H1 (cell line): ENCODE results near the gene UNC13D. TPM values are rescaled to one million over a fixed set of nuclear protein-coding genes. Genes with fewer than 3 reads are reported as not detected.

ENCODE experiments used
- CTCF ChIA-PET: fragments of 300-600 bp; sonication (Branson Sonifier 250); formaldehyde crosslinking; loops from one replicate; lab custom pipeline; 2021; ENCODE audit not compliant: partially characterized antibody; lab: Charles Lee
- POLR2A ChIA-PET: fragments of 300-600 bp; sonication (Branson Sonifier 250); formaldehyde crosslinking; loops from one replicate; lab custom pipeline; 2021; ENCODE audit warnings: inconsistent platforms; ENCODE audit not compliant: partially characterized antibody; lab: Charles Lee
- DNase-seq, 2 experiments: peaks; one replicate each; pipeline versions ENCODE4 v3.0.0 to v3.0.0-alpha.2; 2010 to 2022; ENCODE audit warnings: low spot score in 2 of 2, low read depth in 1 of 2, mixed read lengths in 1 of 2
- FAIRE-seq: peaks from 2 replicates; lab custom pipeline; 2011; peaks lifted over from hg19 to GRCh38; lab: Jason Lieb, UNC
- H2AFZ ChIP-seq: 2 replicates; pipeline ENCODE4 v1.8.1; 2012; ENCODE audit warnings: low read length, inconsistent platforms
- H2AK5ac ChIP-seq: 2 replicates; pipeline ENCODE4 v1.6.1; 2013; ENCODE audit warnings: low read depth, low read length
- H2BK120ac ChIP-seq: replicated peaks from 2 replicates; pipeline ENCODE3; 2013; ENCODE audit warnings: low read depth, low read length, inconsistent platforms
- H2BK12ac ChIP-seq: 2 replicates; pipeline ENCODE4 v1.6.1; 2013; ENCODE audit warnings: low read depth, low read length
- H2BK15ac ChIP-seq: 2 replicates; pipeline ENCODE4 v1.6.1; 2013; ENCODE audit warnings: low read length
- H2BK20ac ChIP-seq: 2 replicates; pipeline ENCODE4 v1.6.1; 2013; ENCODE audit warnings: low read length
- H2BK5ac ChIP-seq: 2 replicates; pipeline ENCODE4 v1.6.1; 2013; ENCODE audit warnings: low read depth, low read length
- H3K14ac ChIP-seq: 2 replicates; pipeline ENCODE4 v1.6.1; 2013; ENCODE audit warnings: inconsistent platforms; ENCODE audit not compliant: insufficient read length
- H3K18ac ChIP-seq: 2 replicates; pipeline ENCODE4 v1.6.1; 2013; ENCODE audit warnings: low read length; ENCODE audit errors: extremely low read depth
- H3K23ac ChIP-seq: 2 replicates; pipeline ENCODE4 v1.6.1; 2013; ENCODE audit warnings: inconsistent platforms; ENCODE audit not compliant: insufficient read length
- H3K23me2 ChIP-seq: 2 replicates; pipeline ENCODE4 v1.6.1; 2013; ENCODE audit warnings: low read depth, low read length
- H3K27ac ChIP-seq: 2 replicates; pipeline ENCODE4 v1.6.1; 2011; ENCODE audit warnings: low read depth, low read length, inconsistent platforms
- H3K27me3 ChIP-seq, 4 experiments: replicated peaks in 1 of 4; 1 replicate in 1 of 4; 2 replicates in 3 of 4; pipeline versions ENCODE4 v1.6.1 to v1.8.1; 2011 to 2013; ENCODE audit warnings: low read length in 3 of 4, mild to moderate bottlenecking in 3 of 4, inconsistent platforms in 2 of 4, mixed read lengths in 2 of 4, moderate library complexity in 1 of 4; ENCODE audit not compliant: control insufficient read depth in 3 of 4, insufficient read depth in 3 of 4; ENCODE audit errors: extremely low read depth in 1 of 4
- H3K36me3 ChIP-seq, 4 experiments: 2 replicates each; pipeline versions ENCODE4 v1.6.1 to v1.8.1; 2011 to 2013; ENCODE audit warnings: mild to moderate bottlenecking in 4 of 4, low read length in 3 of 4, moderate library complexity in 2 of 4, control low read depth in 1 of 4, inconsistent platforms in 1 of 4; ENCODE audit not compliant: insufficient read depth in 4 of 4, control insufficient read depth in 2 of 4
- H3K4ac ChIP-seq: replicated peaks from 2 replicates; pipeline ENCODE3; 2013; ENCODE audit warnings: low read length, low read depth, mixed read lengths, inconsistent platforms; ENCODE audit not compliant: insufficient read length
- H3K4me1 ChIP-seq, 4 experiments: replicated peaks in 1 of 4; 1 replicate in 1 of 4; 2 replicates in 3 of 4; pipeline versions ENCODE4 v1.6.1 to v1.8.1; 2011 to 2013; ENCODE audit warnings: low read length in 3 of 4, inconsistent platforms in 2 of 4, mixed read lengths in 1 of 4; ENCODE audit not compliant: insufficient read depth in 4 of 4, control insufficient read depth in 3 of 4
- H3K4me2 ChIP-seq, 2 experiments: 2 replicates each; pipeline versions ENCODE4 v1.6.1 to v1.8.1; 2011 to 2013; ENCODE audit warnings: low read depth in 2 of 2, low read length in 2 of 2, control low read depth in 1 of 2, inconsistent platforms in 1 of 2, mild to moderate bottlenecking in 1 of 2; ENCODE audit not compliant: insufficient read depth in 1 of 2
- H3K4me3 ChIP-seq, 4 experiments: fragments of 200-600, 300-600 bp in 1 of 4; sonication (generic), shearing (Covaris generic), sonication (Bioruptor Twin) in 1 of 4; 2 replicates each; pipeline versions ENCODE4 v1.5.1 to v1.8.1; 2011 to 2016; ENCODE audit warnings: low read length in 4 of 4, low read depth in 3 of 4, control low read depth in 2 of 4, inconsistent platforms in 2 of 4, mild to moderate bottlenecking in 2 of 4, mixed read lengths in 1 of 4, moderate library complexity in 1 of 4; ENCODE audit not compliant: insufficient read depth in 2 of 4; ENCODE audit errors: extremely low read depth in 1 of 4
- H3K56ac ChIP-seq: replicated peaks from 2 replicates; pipeline ENCODE3; 2013; ENCODE audit warnings: low read depth, mild to moderate bottlenecking, mixed read lengths, low read length, inconsistent platforms; ENCODE audit not compliant: insufficient read length
- H3K79me1 ChIP-seq: 2 replicates; pipeline ENCODE4 v1.6.1; 2013; ENCODE audit warnings: low read depth, low read length, control low read depth
- H3K79me2 ChIP-seq, 2 experiments: 2 replicates each; pipeline versions ENCODE4 v1.6.1 to v1.8.1; 2012 to 2013; ENCODE audit warnings: low read length in 2 of 2, mild to moderate bottlenecking in 2 of 2, inconsistent platforms in 1 of 2; ENCODE audit not compliant: insufficient read depth in 2 of 2, control insufficient read depth in 1 of 2
- H3K9ac ChIP-seq, 4 experiments: replicated peaks in 1 of 4; 1 replicate in 1 of 4; 2 replicates in 3 of 4; pipeline versions ENCODE4 v1.6.1 to v1.8.1; 2011 to 2013; ENCODE audit warnings: low read depth in 3 of 4, low read length in 3 of 4, control low read depth in 2 of 4, mild to moderate bottlenecking in 2 of 4, moderate library complexity in 2 of 4, inconsistent platforms in 1 of 4; ENCODE audit errors: extremely low read depth in 1 of 4
- H3K9me3 ChIP-seq, 2 experiments: 2 replicates each; pipeline versions ENCODE4 v1.6.1 to v1.8.1; 2012 to 2013; ENCODE audit warnings: mild to moderate bottlenecking in 2 of 2, moderate library complexity in 2 of 2, control low read depth in 1 of 2, inconsistent platforms in 1 of 2, low read depth in 1 of 2, low read length in 1 of 2, mixed read lengths in 1 of 2; ENCODE audit not compliant: insufficient read depth in 2 of 2
- H4K20me1 ChIP-seq, 2 experiments: replicated peaks in 1 of 2; 2 replicates each; pipeline versions ENCODE3 to v1.8.1; 2011 to 2013; ENCODE audit warnings: inconsistent platforms in 2 of 2, low read length in 2 of 2, mild to moderate bottlenecking in 1 of 2; ENCODE audit not compliant: insufficient read depth in 2 of 2, control insufficient read depth in 1 of 2
- H4K5ac ChIP-seq: 2 replicates; pipeline ENCODE4 v1.6.1; 2013; ENCODE audit warnings: low read length, low read depth, mixed read lengths, inconsistent platforms; ENCODE audit not compliant: insufficient read length
- H4K8ac ChIP-seq: 2 replicates; pipeline ENCODE4 v1.8.0; 2013; ENCODE audit warnings: mild to moderate bottlenecking, moderate library complexity, low read length, inconsistent platforms; ENCODE audit not compliant: insufficient read depth; ENCODE audit errors: extremely low read depth
- H4K91ac ChIP-seq: replicated peaks from 2 replicates; pipeline ENCODE3; 2013; ENCODE audit warnings: low read length, mixed read lengths, inconsistent platforms; ENCODE audit not compliant: insufficient read length
- CEBPB ChIP-seq: IDR thresholded peaks from 2 replicates; pipeline ENCODE4 v1.6.1; 2012; ENCODE audit warnings: low read depth, low read length
- EP300 ChIP-seq, 2 experiments: IDR thresholded peaks; 1 replicate in 1 of 2; 2 replicates in 1 of 2; pipeline ENCODE4 v1.6.1; 2011 to 2012; ENCODE audit warnings: low read depth in 2 of 2, low read length in 2 of 2, mild to moderate bottlenecking in 2 of 2, borderline replicate concordance in 1 of 2, inconsistent platforms in 1 of 2, moderate library complexity in 1 of 2
- HDAC2 ChIP-seq, 2 experiments: fragments of 300-600 bp in 1 of 2; sonication (generic) in 1 of 2; IDR thresholded peaks; 2 replicates each; pipeline ENCODE4 v1.6.1; 2011 to 2012; ENCODE audit warnings: low read depth in 2 of 2, low read length in 2 of 2, mild to moderate bottlenecking in 2 of 2, moderate library complexity in 2 of 2, borderline replicate concordance in 1 of 2, inconsistent platforms in 1 of 2
- MAFK ChIP-seq: IDR thresholded peaks from 2 replicates; pipeline ENCODE4 v1.6.1; 2012; ENCODE audit warnings: low read depth, mild to moderate bottlenecking, improper control_type of control experiment, low read length
- NANOG ChIP-seq: IDR thresholded peaks from 2 replicates; pipeline ENCODE4 v1.6.1; 2011; ENCODE audit warnings: low read length, low read depth, mild to moderate bottlenecking, inconsistent platforms; ENCODE audit not compliant: insufficient read depth, poor library complexity, severe bottlenecking
- NRF1 ChIP-seq: IDR thresholded peaks from 2 replicates; pipeline ENCODE4 v1.6.1; 2011; ENCODE audit warnings: mild to moderate bottlenecking, low read depth, low read length, improper control_type of control experiment
- PHF8 ChIP-seq: fragments of 200-600 bp; sonication (generic); conservative IDR thresholded peaks from 2 replicates; pipeline ENCODE4 v1.7.1; 2012; ENCODE audit warnings: low read depth, mild to moderate bottlenecking, inconsistent platforms, low read length, moderate library complexity
- POLR2AphosphoS5 ChIP-seq: IDR thresholded peaks from 2 replicates; pipeline ENCODE4 v1.6.1; 2011; ENCODE audit warnings: low read depth, low read length
- SIN3A ChIP-seq, 2 experiments: IDR thresholded peaks in 1 of 2; conservative IDR thresholded peaks in 1 of 2; 2 replicates each; pipeline ENCODE4 v1.6.1; 2011 to 2012; ENCODE audit warnings: low read length in 2 of 2, improper control_type of control experiment in 1 of 2, low read depth in 1 of 2, mild to moderate bottlenecking in 1 of 2
- TCF12 ChIP-seq: IDR thresholded peaks from 2 replicates; pipeline ENCODE4 v1.6.1; 2011; ENCODE audit warnings: low read depth, mild to moderate bottlenecking, low read length
- WGBS, 2 experiments: shearing (Covaris generic) in 1 of 2; methylation state at CpG; one replicate each; pipeline versions ENCODE4 v1.1.6 to v1.1.7; 2013 to 2015; ENCODE audit warnings: low lambda C conversion rate in 2 of 2, mixed read lengths in 2 of 2, inconsistent platforms in 1 of 2, low coverage in 1 of 2, missing lambda C conversion rate in 1 of 2; ENCODE audit not compliant: insufficient replicate concordance in 2 of 2, insufficient coverage in 1 of 2, insufficient read length in 1 of 2; ENCODE audit errors: extremely low coverage in 1 of 2, missing lambda C conversion rate in 1 of 2; 5-methylcytosine and 5-hydroxymethylcytosine counted together
- polyA plus RNA-seq, 7 experiments: library from polyadenylated mRNA; depleted of rRNA in 3 of 7; stranded (reverse) in 5 of 7; unstranded in 2 of 7; fragments of >200 nt in 5 of 7; fragments of 200-250 nt in 2 of 7; gene quantifications; 1 replicate in 5 of 7; 2 replicates in 1 of 7; 4 replicates in 1 of 7; pipeline versions ENCODE4 v1.2.1 to v1.2.3, GENCODE V29; 2011 to 2013; ENCODE audit warnings: missing spikeins in 2 of 7, mixed read lengths in 2 of 7
- total RNA-seq: library from RNA; stranded (reverse); fragmentation: NEBNext Ultra II Directional; extraction: Animal tissue kit (Norgen Biotek cat#: 25700); gene quantifications from 2 replicates; pipeline ENCODE4 v1.2.1, GENCODE V29; 2021

UNC13D gene
- total and polyA plus RNA-seq, 2 of the 8 experiments (the other 6 are each of a cell fraction or from before 2014, with no cell fraction given) = 3.6 to 8.4 TPM

DNA sequence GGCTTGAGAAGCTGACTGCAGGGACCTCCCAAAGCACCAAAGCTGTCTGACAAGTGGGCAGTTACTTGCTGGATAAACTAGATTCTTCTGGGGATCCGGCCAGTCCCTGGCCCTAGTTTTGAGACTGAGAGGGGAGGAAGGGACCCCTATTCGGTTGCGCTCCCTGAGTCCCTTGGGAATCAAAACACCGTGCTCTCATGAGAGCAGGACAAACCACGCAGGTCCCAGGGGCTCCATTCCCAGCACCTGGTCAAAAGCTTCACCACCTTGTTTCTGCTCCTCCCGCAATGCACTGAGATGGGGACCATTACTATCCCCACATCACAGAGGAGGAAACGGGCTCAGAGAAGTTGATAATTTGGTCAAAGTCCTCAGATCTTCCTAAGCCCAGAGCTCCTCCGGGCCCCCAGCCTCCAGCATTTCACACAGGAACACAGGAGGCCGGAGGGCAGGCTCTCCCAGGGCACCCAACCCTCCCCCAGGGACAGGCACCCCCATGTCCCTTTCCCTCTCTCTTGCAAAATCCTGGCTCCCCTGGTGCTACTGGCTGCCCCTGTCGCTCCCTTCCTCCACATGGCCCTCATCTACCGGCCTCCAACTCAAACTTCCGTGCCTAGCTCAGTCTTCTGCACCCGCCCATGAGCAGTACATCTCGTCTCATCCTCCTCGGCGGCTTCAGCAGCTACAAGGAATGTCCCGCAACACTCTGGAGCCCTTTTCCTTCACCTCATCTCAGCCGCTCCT lies 49.3 kb upstream of the UNC13D start:
- Histone ChIP-seq H3K9me3 (no peaks in the 10 kb centered on the region), H3K23me2 (peaks cover 8% of the 10 kb centered on the region), H3K18ac (no peak overlapping the region; the same call in 1 of the 2 replicates), H2AK5ac (peak overlapping the region; percentile 56; the same call in 1 of the 2 replicates), H4K91ac (no peak overlapping the region), H3K9ac (no peak overlapping the region), H2BK120ac (no peak overlapping the region), H2BK5ac (peak overlapping the region; percentile 78; the same call in 1 of the 2 replicates), H3K23ac (no peak overlapping the region), H2BK12ac (no peak overlapping the region), H3K56ac (no peak overlapping the region), H2BK15ac (no peak overlapping the region), H3K4me1 (peaks cover 4 to 25% (median 13%) of the 10 kb centered on the region in 4 experiments), H4K5ac (no peak overlapping the region), H3K36me3 (peaks cover 2 to 19% (median 11%) of the 10 kb centered on the region in 4 experiments; a peak in 6 of 8 replicates), H2AFZ (no peak overlapping the region), H3K4ac (no peak overlapping the region), H3K79me1 (peaks cover 3% of the 10 kb centered on the region; the same call in 1 of the 2 replicates), H3K79me2 (peaks cover 0 to 15% of the 10 kb centered on the region in 2 experiments; a peak in 1 of 4 replicates), H3K27me3 (no peaks in the 10 kb centered on the region), H3K14ac (no peak overlapping the region), H3K27ac (no peak overlapping the region), H2BK20ac (no peak overlapping the region), H4K20me1 (peaks cover under 1 to 12% of the 10 kb centered on the region in 2 experiments), H3K4me2 (0 out of 4 replicates have a peak overlapping the region, but pooled peaks of 1 of the 2 experiments have one; percentile 88), H4K8ac (no peak overlapping the region; the same call in 1 of the 2 replicates), H3K4me3 (no peak overlapping the region)
- 91% methylated on average over 13 of the region's 18 CpGs; no CpG with 5 or more reads in 1 of the 2 experiments for WGBS, 2 experiments
- DNase-seq (no peak), FAIRE-seq (no peak)
- CTCF ChIA-PET = interaction anchor here (0.9 to 51.3 kb wide), 11 partner anchors 8 to 115 kb away, joined by 3 to 885 read pairs (median 6); partner anchors contain the start of genes CDK3 and TRIM47
- POLR2A ChIA-PET = interaction anchor here (0.5 to 12.1 kb wide), 6 partner anchors 8 to 703 kb away, joined by 3 to 143 read pairs (median 11); partner anchors contain the start of genes MRPL38, TRIM47 and UNK
- TF ChIP-seq PHF8 (no peak), HDAC2 (IDR thresholded peaks at IDR 0.05; ENCODE audit: borderline replicate concordance in 1 of 2, low read depth in 2 of 2, low read length in 2 of 2) (no peak), SIN3A (conservative IDR thresholded peaks at IDR 0.05 in 1 of 2, IDR thresholded peaks at IDR 0.05 in 1 of 2; ENCODE audit: low read depth in 1 of 2, low read length in 2 of 2) (no peak), EP300 (IDR thresholded peaks at IDR 0.05; ENCODE audit: borderline replicate concordance in 1 of 2, low read depth in 2 of 2, low read length in 2 of 2) (no peak), NANOG (no peak), POLR2AphosphoS5 (no peak), TCF12 (no peak), CEBPB (no peak), MAFK (no peak), NRF1 (no peak)
